Gastrocnemius medialis (tissue), 4 donors: ENCODE measurements around the gene TMEM176A.

Experiments
- POLR2A ChIP-seq, 2 donors: fragments of 450-650 bp; IDR thresholded peaks; one replicate each; pipeline ENCODE4 v1.6.1; 2017; ENCODE audit warnings: antibody characterized with exemption in 2 of 2, mild to moderate bottlenecking in 2 of 2, moderate library complexity in 2 of 2
- TF ChIP-seq, protein P1 (sequence below), 5 experiments: fragments of 450-650 bp in 3 of 5; fragments of 200-600 bp in 2 of 5; sonication (generic) in 2 of 5; IDR thresholded peaks in 4 of 5; conservative IDR thresholded peaks in 1 of 5; 1 replicate in 4 of 5; 2 replicates in 1 of 5; pipeline ENCODE4 v1.5.1; 2016 to 2019; ENCODE audit warnings: antibody characterized with exemption in 5 of 5, mild to moderate bottlenecking in 3 of 5, moderate library complexity in 3 of 5

DNA sequence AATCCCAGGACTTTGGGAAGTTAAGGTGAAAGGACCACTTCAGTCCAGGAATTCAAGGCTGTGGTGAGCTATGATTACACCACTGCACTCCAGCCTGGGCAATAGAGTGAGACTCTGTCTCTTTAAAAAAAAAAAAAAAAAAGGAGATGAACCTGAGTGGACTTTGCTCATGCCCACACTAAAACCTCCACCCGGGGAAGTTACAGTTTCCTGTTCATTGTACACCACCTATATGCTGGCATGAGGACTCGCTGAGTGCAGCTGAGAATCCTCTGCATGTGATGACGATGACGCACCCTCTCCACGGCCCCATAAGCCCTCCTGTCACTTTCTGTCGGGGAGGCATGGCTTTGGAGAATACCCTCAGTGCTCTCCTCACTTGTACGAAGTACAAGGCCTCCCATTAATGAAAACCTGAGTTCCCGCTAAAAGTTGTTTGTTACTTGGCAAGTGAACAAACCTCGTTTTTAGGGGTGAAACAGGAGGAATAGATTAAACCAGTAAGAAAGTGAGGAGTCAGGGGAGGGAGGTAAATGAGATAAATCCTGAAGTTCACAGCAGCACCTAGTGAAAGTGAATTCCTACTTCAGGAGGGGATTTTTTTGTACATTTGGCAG is 16.3 kb upstream of the TMEM176A start:
- TF ChIP-seq, protein P1, sequence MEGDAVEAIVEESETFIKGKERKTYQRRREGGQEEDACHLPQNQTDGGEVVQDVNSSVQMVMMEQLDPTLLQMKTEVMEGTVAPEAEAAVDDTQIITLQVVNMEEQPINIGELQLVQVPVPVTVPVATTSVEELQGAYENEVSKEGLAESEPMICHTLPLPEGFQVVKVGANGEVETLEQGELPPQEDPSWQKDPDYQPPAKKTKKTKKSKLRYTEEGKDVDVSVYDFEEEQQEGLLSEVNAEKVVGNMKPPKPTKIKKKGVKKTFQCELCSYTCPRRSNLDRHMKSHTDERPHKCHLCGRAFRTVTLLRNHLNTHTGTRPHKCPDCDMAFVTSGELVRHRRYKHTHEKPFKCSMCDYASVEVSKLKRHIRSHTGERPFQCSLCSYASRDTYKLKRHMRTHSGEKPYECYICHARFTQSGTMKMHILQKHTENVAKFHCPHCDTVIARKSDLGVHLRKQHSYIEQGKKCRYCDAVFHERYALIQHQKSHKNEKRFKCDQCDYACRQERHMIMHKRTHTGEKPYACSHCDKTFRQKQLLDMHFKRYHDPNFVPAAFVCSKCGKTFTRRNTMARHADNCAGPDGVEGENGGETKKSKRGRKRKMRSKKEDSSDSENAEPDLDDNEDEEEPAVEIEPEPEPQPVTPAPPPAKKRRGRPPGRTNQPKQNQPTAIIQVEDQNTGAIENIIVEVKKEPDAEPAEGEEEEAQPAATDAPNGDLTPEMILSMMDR (IDR thresholded peaks at IDR 0.05 in 4 of 5, conservative IDR thresholded peaks at IDR 0.05 in 1 of 5): no peak
- TF ChIP-seq POLR2A (IDR thresholded peaks at IDR 0.05): no peak
